ENCODE results near the gene TTYH3. TPM values are rescaled to one million over a fixed set of nuclear protein-coding genes. Genes with fewer than 3 reads are reported as not detected.

The TTYH3 gene
- total RNA-seq, 1 experiment from 2014 or later = 18.3 TPM

DNA sequence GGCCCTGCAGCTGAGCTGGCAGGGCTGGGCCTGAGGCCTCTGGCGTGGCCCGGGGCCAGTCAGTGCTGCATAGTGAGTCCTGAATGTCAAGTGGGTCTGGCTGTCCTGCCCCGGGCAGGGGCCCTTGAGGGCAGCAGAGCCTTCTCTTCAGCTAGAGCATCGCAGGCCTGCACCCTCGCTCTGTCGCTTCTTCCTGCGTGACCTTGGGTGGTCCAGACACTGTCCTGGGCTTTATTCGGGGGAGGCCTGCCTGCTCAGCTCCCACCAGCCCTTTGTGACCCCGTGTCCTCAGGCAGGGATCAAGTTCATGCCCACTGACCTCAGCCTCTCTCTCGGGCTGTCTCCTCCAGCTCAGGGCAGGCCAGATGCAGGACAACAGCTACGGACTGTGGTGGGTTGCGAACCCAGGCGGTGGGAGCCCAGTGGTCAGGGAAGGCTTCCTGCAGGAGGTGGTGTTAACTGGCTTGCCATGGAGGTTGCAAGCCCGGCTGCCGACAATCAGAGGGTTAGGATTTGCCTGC is 3.4 kb downstream of the TTYH3 start:
- no peak for DNase-seq (ENCODE audit: low read depth)

- peak; percentile 75 for DNase-seq (ENCODE audit: low read depth)
These were observed 4.3 kb downstream of the TTYH3 start for GRCh38 chr7:2635810-2636701.

GRCh38 chr7:2637066-2637471 is 5.3 kb downstream of the TTYH3 start:
- no peak for DNase-seq (ENCODE audit: low read depth)

DNA sequence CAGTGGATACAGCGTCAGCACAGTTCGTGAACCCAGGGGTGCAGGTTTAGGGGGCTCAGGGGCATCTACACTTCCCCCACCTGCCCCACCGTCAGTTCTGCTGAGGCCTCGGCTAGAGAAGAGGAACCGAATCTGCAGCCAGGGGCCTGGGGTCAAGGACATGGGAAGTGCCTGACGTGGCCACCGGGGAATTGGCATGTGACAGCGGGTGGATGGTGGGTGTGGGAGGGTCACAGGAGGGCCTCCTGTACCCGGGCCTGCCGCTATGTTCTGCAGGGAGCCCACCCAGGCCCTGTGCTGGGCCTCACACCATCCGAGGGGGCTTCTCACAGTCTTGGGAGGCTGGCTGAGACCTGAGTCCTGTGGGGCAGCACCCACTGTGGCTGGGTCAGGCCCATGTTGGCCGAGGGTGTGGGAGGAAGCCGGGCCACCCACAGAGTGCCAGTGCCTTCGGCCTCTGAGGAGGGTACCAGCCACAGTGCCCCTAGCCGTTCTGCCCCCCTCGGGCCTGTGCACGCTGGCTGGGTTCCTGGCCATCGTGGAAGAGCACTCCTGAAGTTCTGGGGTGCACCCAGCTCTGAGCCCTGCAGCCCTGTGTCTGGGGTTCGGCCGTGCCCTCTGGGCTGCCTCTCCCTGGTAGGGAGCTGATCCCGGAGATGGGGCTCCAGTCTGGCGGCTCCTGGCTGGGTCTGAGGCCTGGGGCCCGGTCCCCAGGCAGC is 5.9 kb downstream of the TTYH3 start:
- no peak for DNase-seq (ENCODE audit: low read depth)

DNA sequence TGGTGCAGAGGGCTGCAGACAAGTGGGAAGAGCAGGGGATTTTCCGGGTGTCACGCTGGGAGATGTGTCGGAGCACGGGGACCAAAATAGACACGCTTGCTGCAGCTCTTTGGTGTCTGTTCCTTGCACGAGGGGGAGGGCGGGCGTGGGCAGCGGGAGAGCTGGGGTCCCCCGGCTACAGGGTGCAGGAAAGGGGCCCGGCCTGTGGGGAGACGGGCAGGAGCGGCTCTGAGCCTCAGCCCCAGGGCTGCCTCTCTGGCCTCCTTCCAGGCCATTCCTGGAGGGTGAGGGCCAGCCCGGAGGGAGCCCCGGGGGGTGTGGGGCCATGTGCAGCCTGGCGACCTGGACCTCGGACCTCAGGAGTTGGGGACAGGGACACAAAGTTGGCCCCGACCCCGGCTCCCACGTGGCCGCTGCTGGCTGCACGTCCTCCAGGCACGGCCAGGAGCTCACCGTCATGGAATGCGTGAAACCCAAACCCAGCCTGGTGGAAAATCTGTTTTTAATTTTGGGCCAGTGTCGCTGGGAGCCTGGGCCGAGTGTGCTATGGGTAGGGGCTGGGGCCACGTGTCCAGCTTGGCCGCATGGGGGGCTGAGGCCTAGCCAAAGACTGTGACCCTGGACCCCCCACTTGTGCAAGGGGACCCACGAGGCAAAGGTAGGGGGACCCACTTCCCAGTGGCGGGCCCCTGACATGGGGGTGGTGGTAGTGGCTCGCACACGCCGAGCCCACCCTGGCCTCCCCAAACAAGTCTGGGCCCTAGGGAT is 6.6 kb downstream of the TTYH3 start:
- DNase-seq (ENCODE audit: low read depth) = peak; percentile 64

- no peak for DNase-seq (ENCODE audit: low read depth)
These were observed 7.4 kb downstream of the TTYH3 start for GRCh38 chr7:2639181-2639681.

GRCh38 chr7:2639695-2640481 is 8.1 kb downstream of the TTYH3 start:
- DNase-seq (ENCODE audit: low read depth) = no peak

DNA sequence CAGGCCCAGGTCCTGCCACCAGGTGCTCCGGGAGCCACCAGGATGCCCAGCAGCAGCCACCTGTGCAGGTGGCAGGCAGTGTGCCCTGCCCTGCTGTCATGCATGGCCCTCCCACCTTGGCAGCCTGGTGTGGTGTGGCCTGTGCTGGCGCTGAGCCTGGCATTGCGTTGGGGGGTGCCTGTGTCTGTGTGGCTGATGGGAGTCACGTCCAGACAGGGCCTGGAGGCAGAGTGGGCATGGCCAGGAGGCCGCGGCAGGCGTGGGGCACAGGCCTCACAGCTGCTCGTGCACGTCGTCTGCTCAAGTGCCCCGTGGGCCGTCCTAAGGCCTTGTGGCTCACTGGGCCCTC is 8.7 kb downstream of the TTYH3 start:
- DNase-seq (ENCODE audit: low read depth) = no peak

- no peak for DNase-seq (ENCODE audit: low read depth)
These were observed 9.1 kb downstream of the TTYH3 start for GRCh38 chr7:2640846-2641316.

DNA sequence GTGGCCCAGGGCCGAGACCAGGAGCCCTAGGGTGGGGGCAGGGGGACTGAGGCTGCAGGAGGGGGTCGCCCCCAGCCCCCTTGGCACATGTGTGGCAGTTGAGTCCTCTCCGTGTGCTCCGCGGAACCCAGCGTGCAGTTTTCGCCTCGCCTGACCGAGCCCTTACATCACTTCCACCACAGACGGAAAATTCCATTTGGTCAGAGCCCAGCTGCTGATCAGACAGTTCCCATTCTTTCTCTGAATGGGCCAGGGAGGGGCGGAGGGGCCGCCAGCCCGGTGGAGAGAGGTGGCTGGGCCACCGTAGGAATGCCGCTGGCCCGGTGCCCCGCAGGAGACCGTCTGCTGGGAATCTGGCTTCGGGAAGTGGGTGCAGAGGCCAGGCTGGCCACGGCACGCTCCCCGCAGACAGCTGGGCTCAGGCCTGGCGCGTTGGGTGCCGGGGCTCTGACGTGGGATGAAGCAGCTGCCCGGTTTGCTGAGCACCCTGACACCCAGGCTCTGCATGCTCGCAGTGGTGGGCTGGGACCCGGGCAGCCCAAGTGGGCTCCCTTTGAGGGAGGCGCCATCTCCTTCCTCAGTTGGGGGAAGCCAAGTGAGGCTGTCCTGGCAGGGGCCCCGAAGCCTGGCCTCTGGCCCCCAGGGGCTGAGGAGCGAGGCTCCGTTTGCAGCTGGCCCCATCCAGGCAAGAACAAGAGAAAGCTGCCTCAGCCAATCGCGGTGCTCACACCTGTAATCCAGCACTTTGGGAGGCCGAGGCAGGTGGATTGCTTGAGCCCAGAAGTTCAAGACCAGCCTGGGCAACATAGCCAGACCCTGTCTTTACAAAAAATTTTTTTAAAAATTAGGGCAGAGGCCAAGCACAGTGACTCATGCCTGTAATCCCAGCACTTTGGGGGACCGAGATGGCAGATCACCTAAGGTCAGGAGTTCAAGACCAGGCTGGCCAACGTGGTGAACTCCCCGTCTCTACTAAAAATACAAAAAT is 9.9 kb downstream of the TTYH3 start:
- DNase-seq (ENCODE audit: low read depth) = peak; percentile 83

DNA sequence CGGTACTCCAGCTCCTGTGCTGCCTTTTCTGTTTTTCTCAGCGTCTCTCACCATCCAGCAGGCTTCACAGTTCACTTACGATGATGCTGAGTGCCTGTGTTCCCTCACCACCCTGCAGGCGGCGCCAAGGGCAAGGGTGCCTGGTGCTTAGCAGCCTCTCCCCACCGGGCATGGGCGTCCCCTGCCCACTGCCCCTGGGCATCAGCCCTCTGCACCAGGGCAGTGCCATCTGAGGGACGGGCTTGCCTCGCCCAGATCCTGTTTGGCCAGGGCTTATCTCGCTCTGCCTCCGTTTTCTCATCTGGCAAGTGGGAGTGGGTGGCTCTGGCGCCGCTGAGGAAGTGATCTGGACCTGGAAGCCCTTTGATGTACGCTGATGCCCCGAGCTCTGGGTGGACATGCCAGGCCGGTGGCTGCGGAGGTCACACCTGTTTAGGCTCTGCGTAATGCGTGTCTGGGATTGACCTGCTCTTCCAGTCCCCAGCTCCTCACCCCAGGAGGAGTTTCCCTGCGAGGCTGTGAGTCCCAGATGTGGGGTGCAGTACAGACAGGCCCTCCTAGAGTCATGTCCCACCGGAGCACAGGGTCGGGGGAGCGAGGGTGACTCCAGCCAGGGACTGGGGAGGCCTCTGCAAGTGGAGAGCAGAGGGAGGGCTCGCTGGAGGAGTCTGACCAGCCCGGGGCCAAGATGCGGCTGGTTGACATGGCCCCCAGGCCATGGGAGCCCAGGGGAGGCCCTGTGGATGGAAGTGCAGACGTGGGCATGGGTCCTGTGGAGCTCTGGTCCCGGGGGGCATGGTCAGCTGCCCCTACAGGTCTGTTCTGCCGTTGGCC is 11.8 kb downstream of the TTYH3 start:
- no peak for DNase-seq (ENCODE audit: low read depth)

DNA sequence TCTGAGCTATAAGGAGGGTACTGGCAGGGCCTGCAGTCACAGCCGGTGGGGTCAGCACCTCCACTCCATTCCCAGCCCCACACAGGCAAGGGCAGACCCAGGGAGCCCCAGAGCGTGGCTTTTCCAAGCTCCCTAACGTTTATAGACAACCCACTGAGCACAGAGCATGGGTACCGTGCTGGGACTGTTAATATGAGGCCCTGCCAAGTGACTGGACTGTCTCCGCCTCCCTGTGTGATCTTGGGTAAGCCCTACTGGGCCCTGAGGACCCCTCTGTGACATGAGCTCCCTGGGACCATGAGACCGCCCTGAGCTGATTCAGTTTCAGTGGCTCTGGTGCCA is 12.4 kb downstream of the TTYH3 start:
- DNase-seq (ENCODE audit: low read depth) = no peak

DNA sequence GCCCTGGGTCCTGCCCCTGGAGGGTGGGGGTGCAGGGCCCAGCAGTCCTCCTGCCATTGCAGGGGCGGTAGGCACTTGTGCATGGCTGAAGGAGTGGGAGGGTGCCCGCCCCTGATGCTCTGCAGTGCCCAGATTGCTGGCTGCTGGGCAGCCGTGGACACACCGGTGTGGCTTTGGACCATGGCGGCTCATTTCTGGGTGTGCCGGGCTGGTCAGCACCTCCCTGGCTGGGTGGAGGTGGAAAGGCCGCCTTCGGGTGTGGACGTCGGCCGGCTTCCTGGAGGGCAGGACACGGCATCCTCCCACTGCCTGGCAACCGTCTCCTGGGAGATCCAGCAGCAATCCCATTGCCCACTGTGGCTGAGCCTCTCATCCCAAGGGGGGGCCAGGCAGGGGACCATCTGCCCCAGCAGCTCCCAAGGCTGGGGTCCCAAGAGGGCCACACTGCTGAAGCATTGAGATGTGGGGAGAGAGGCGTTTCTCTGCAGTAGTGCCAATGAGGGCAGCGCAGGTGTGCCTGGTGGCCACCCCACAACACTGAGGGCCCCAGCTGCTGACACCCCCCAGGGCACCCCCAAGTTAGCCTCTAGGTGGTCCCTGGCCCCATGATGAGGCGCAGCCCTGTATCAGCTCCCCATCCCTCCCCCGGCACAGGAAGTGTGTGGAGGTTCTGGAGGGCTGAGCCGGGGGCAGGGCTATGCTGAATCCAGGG is 12.9 kb downstream of the TTYH3 start:
- DNase-seq (ENCODE audit: low read depth) = no peak

- DNase-seq (ENCODE audit: low read depth) = peak; percentile 48
These were observed 13.6 kb downstream of the TTYH3 start for GRCh38 chr7:2645274-2645868.

DNA sequence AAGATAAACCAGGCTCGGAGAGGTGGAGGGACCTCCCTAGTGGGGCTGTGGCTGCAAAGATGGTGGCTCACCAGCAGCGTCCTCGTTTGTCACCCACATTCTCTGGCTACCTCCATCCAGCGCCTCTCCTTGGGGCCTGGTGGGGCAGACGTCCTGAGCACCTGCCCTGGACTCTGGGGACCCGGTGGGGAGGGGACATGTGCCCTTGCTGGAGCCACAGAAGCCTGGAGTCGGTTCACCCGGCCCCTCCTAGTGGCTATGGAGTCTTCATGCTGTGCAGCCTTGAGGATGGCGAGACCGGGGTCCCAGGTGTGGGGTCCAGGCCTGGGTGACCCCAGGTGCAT is 14.5 kb downstream of the TTYH3 start:
- no peak for DNase-seq (ENCODE audit: low read depth)

DNA sequence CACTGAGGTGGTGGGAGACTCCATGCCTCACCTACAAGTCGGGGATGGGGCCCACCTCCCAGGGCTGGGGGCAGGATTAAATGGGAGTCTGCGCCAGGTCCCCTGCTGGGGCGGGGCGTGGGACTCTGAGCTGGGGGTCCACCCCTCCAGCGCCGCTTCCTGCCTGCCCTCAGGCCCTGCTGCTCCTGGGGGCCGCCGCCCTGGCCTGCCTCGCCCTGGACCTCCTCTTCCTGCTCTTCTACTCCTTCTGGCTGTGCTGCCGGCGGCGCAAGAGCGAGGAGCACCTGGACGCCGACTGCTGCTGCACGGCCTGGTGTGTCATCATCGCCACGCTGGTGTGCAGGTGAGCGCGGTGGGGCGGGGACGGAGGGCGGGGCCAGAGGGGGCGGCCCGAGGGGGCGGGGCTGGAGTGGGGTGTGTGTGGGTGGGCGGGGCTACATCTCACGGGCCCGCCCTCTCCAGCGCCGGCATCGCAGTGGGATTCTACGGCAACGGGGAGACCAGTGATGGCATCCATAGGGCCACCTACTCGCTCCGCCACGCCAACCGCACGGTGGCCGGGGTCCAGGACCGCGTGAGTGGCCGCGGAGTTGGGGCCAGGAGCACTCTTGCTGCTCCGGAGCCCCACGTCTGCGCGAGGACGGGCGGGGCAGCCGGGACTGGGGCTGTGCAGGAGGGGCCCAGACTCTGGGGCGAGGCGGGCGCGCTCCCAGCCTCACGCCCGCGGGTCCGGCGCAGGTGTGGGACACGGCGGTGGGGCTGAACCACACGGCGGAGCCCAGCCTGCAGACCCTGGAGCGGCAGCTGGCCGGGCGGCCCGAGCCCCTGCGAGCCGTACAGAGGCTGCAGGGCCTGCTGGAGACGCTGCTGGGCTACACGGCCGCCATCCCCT is 15.1 kb downstream of the TTYH3 start:
- DNase-seq (ENCODE audit: low read depth) = no peak

DNA sequence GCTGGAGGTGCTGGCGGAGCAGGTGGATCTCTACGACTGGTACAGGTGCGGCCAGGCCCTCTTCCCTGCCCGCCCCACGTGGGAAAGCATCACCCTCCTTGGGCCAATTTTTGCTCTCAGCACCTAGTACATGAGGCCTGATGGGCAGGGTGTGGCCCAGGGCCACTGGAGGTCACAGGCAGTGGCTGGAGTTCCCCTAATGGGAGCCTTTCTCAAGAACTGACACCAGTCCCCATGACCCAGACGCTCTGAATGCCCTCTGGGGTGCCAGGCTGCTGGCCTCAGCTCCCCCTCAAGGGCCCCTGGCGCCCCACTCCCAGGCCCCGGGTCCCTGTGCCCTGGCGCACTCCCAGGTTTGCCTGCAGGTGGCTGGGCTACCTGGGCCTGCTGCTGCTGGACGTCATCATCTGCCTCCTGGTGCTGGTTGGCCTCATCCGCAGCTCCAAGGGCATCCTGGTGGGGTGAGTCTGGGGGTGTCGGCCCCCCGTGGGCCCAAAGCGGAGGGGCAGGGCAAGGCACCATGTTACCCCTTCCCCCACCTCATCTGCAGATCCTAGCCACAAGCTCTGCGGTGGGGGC is 15.9 kb downstream of the TTYH3 start:
- no peak for DNase-seq (ENCODE audit: low read depth)
